Gastroesophageal sphincter (tissue), 4 donors: Measurements from ENCODE around the gene STIM2. TPM values are rescaled to one million over a fixed set of nuclear protein-coding genes. Genes with fewer than 3 reads are reported as not detected.

Experiments used
- ATAC-seq: fragments of 150-250 bp; one replicate; pipeline ENCODE4 v1.9.1; 2016; ENCODE audit warnings: mild to moderate bottlenecking, moderate library complexity
- H3K27ac ChIP-seq, 4 donors: fragments of 200-600 bp; sonication (generic) in 3 of 4; 1 replicate in 3 of 4; 2 replicates in 1 of 4; pipeline ENCODE4 v1.5.1; 2016 to 2019
- H3K27me3 ChIP-seq: fragments of 200-600 bp; sonication (generic); one replicate; pipeline ENCODE4 v1.5.1; 2019
- H3K36me3 ChIP-seq, 2 donors: fragments of 200-600 bp; sonication (generic); one replicate each; pipeline ENCODE4 v1.5.1; 2019; ENCODE audit warnings: control low read depth in 1 of 2
- H3K4me1 ChIP-seq, 3 donors: fragments of 200-600 bp; sonication (generic); 1 replicate in 2 of 3; 2 replicates in 1 of 3; pipeline ENCODE4 v1.5.1; 2016 to 2019; ENCODE audit warnings: control low read depth in 2 of 3
- H3K4me3 ChIP-seq, 2 donors: fragments of 200-600 bp; sonication (generic); one replicate each; pipeline ENCODE4 v1.5.1; 2019; ENCODE audit warnings: mild to moderate bottlenecking in 1 of 2, moderate library complexity in 1 of 2
- H3K9me3 ChIP-seq, 3 donors: fragments of 200-600 bp; sonication (generic); one replicate each; pipeline ENCODE4 v1.5.1; 2017 to 2019; ENCODE audit warnings: control low read depth in 2 of 3
- EP300 ChIP-seq: sonication (generic); formaldehyde crosslinking; IDR thresholded peaks from one replicate; pipeline ENCODE4 v1.6.1; 2017; ENCODE audit warnings: antibody characterized with exemption, mild to moderate bottlenecking
- POLR2A ChIP-seq, 2 donors: fragments of 450-650 bp; IDR thresholded peaks; one replicate each; pipeline ENCODE4 v1.6.1; 2017; ENCODE audit warnings: antibody characterized with exemption in 2 of 2, mild to moderate bottlenecking in 2 of 2, moderate library complexity in 1 of 2
- POLR2AphosphoS5 ChIP-seq: sonication (generic); formaldehyde crosslinking; IDR thresholded peaks from one replicate; pipeline ENCODE4 v1.6.1; 2017; ENCODE audit warnings: antibody characterized with exemption
- WGBS, 2 donors: methylation state at CpG; one replicate each; pipeline ENCODE4 v1.1.5; 2018; ENCODE audit warnings: low coverage in 1 of 2; 5-methylcytosine and 5-hydroxymethylcytosine counted together
- total RNA-seq, 4 donors: library from RNA; depleted of rRNA; stranded (reverse); fragments of >200 nt; gene quantifications; one replicate each; pipeline ENCODE4 v1.1.0, GENCODE V29; 2016
- TF ChIP-seq, protein P1 (sequence below), 4 experiments: fragments of 200-600 bp in 2 of 4; fragments of 450-650 bp in 2 of 4; sonication (generic) in 1 of 4; IDR thresholded peaks; one replicate each; pipeline ENCODE4 v1.5.1; 2017 to 2019; ENCODE audit warnings: antibody characterized with exemption in 4 of 4, mild to moderate bottlenecking in 2 of 4, moderate library complexity in 2 of 4

STIM2 gene
- total RNA-seq, 4 donors from 2014 or later = 8.4 to 11.6 (median 10.5) TPM

DNA sequence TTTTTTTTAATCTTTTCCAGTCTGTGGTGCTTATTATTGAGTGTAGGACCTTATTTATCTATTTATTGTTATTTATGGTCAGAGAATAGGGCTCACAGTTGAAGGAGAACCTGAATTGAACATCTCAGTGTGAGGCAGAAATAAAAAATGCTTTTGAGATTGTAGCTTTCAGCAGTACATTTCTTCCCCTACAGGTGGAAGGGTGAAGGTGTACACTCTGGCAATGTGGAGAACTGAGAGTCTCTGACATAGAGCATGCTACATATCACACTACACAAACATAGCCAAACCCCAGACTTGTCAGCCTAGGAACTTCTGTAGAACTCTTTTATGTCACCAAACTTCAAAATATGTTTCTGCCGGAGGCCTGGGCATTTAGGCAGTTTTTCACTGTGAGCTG is 140.2 kb downstream of the STIM2 start:
- WGBS, 2 donors = 85% methylated on average over 1 of the region's 1 CpG; no CpG with 5 or more reads in 1 of the 2 donors
- Histone ChIP-seq H3K36me3 (no peaks in the 10 kb centered on the region), H3K27me3 (no peaks in the 10 kb centered on the region), H3K9me3 (no peaks in the 10 kb centered on the region), H3K4me1 (peaks cover 0 to 4% (median 0%) of the 10 kb centered on the region in 3 donors), H3K27ac (no peak overlapping the region), H3K4me3 (no peak overlapping the region)
- TF ChIP-seq, protein P1, sequence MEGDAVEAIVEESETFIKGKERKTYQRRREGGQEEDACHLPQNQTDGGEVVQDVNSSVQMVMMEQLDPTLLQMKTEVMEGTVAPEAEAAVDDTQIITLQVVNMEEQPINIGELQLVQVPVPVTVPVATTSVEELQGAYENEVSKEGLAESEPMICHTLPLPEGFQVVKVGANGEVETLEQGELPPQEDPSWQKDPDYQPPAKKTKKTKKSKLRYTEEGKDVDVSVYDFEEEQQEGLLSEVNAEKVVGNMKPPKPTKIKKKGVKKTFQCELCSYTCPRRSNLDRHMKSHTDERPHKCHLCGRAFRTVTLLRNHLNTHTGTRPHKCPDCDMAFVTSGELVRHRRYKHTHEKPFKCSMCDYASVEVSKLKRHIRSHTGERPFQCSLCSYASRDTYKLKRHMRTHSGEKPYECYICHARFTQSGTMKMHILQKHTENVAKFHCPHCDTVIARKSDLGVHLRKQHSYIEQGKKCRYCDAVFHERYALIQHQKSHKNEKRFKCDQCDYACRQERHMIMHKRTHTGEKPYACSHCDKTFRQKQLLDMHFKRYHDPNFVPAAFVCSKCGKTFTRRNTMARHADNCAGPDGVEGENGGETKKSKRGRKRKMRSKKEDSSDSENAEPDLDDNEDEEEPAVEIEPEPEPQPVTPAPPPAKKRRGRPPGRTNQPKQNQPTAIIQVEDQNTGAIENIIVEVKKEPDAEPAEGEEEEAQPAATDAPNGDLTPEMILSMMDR (IDR thresholded peaks at IDR 0.05) = no peak
- no peak for TF ChIP-seq POLR2AphosphoS5
- TF ChIP-seq POLR2A (IDR thresholded peaks at IDR 0.05) = no peak
- no peak for TF ChIP-seq EP300
- ATAC-seq = no peak

DNA sequence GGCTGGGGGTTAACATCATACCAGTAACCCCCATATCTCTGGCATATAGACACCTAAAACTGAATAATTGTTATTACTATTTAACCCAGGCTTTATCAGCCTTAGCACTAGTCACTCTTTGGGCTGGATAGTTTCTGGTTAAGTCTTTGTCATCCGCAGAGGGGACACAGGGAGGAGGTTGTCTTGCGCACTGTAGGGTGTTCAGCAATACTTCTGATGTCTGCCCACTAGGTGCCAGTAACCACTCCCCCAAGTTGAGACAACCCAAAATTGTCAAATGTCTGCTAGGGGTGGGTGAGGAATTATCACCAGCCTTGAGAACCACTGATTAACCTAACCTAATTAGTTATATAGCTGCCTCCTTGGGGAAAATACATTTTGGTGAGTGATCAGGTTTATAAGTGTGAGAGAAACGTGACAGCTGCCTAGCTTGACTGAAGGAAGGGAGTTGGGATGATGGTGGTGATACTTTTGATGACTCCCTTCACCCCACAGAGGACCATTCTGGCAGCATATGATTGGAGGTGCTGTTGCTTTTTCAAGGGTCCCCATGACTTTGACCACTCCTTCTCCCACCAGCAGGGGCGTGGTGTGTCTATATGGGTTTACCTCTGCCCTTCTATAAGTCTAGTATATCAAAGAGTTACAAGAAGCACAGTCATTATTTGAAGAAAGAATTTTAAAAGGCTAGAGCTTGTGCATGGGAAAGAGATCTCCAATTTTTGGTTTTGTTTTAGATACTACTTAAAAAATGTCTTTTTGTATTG is 140.9 kb downstream of the STIM2 start:
- Histone ChIP-seq H3K4me1 (peaks cover 0 to 11% (median 0%) of the 10 kb centered on the region in 3 donors), H3K27me3 (no peaks in the 10 kb centered on the region), H3K27ac (no peak overlapping the region), H3K4me3 (no peak overlapping the region), H3K9me3 (no peaks in the 10 kb centered on the region), H3K36me3 (no peaks in the 10 kb centered on the region)
- no peak for ATAC-seq
- TF ChIP-seq POLR2AphosphoS5 (no peak), EP300 (no peak), POLR2A (IDR thresholded peaks at IDR 0.05) (no peak)
- TF ChIP-seq, protein P1 (IDR thresholded peaks at IDR 0.05) = no peak
- 96 to 100% methylated on average over 2 to 3 of the region's 4 CpGs for WGBS, 2 donors

DNA sequence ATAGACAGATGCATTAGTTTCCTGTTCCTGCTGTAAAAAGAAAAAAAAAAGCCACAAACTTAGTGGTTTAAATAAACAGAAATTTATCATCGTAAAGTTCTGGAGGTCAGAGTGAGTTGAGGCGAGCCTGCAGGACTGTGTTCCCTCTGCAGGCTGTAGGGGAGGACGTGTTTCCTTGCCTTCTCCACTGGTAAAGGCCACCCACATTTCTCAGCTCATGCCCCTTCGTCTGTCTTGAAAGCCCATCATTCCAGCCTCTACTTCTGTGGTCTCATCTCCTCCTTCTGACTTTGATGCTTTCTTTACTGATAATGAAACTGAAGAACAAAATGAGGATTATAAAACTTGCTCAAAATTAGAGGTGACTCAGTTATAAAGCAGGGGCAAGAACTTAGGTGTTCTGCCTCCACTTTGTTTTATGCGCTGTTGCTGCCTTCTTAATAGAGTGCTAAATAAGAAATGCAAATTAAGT is 143.0 kb downstream of the STIM2 start:
- no peak overlapping the region for H3K4me3 ChIP-seq
- H3K4me1 ChIP-seq = peaks cover 0 to 15% (median 0%) of the 10 kb centered on the region in 3 donors
- H3K27me3 ChIP-seq = no peaks in the 10 kb centered on the region
- TF ChIP-seq POLR2AphosphoS5 = no peak
- no peak for ATAC-seq
- no peaks in the 10 kb centered on the region for H3K36me3 ChIP-seq
- H3K9me3 ChIP-seq = no peaks in the 10 kb centered on the region
- 76 to 93% methylated on average over 2 to 5 of the region's 5 CpGs for WGBS, 2 donors
- no peak overlapping the region for H3K27ac ChIP-seq

DNA sequence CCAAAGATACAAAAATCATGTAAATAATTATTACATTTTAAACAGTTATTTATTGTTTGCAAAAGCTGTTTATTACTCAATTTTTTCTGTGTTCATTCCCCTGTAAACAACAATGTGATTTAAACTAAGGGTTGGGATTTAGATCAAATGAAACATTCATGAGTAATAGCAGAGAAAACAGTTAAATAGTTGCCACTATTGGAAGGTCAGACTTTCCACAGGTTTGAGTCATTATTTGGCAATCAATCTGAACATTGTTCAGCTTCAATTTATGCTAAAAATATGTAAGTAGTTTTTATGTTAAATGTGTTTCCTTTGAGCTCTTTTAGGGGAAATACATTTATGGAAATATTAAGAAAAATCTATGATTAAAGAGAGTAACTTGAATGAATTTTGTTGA is 144.9 kb downstream of the STIM2 start:
- TF ChIP-seq, protein P1 (IDR thresholded peaks at IDR 0.05) = no peak
- no peak for TF ChIP-seq POLR2A (IDR thresholded peaks at IDR 0.05)
- no peak for TF ChIP-seq POLR2AphosphoS5
- TF ChIP-seq EP300 = no peak
- no peak for ATAC-seq
- Histone ChIP-seq H3K27me3 (no peaks in the 10 kb centered on the region), H3K9me3 (no peaks in the 10 kb centered on the region), H3K36me3 (no peaks in the 10 kb centered on the region), H3K4me1 (peaks cover 0 to 27% (median 0%) of the 10 kb centered on the region in 3 donors), H3K27ac (no peak overlapping the region), H3K4me3 (no peak overlapping the region)

DNA sequence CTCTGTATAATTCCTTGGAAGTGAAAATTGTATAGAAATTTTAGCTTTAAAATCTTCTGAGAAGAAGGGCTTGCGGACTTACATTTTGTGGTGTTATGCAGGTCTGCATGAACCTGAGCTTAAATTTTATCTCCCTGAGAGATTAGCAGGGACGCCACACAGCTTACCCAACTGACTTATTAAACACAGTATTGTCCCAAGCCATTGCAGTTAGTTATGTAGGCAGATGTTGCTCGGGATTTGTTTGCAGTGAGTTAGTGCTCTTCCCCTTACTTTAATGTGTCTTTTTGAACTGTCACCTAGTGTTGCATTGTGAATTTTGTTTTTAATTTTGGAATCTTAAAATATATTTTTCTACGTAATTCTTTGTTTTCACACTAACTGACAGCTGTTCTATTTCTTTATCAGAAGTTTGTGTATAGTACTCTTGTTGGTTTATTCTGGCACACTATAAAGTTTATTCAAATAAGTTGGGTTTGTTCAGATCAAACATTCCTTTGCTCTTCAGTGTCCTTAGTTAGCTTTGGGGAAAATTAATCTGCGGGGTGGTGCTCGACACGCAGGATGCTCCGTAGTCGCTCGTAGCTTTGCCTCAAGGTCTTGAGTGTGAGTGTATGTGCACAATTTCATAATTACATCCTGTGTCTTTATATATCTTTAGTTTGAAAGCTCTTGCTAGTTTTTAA is 145.4 kb downstream of the STIM2 start:
- TF ChIP-seq, protein P1 (IDR thresholded peaks at IDR 0.05) = no peak
- TF ChIP-seq POLR2A (IDR thresholded peaks at IDR 0.05) (no peak), POLR2AphosphoS5 (no peak), EP300 (no peak)
- H3K27ac ChIP-seq = no peak overlapping the region
- WGBS, 2 donors = 48 to 54% methylated on average over 10 of the region's 10 CpGs
- ATAC-seq = no peak
- no peaks in the 10 kb centered on the region for H3K9me3 ChIP-seq
- H3K4me1 ChIP-seq = peaks cover 0 to 29% (median 0%) of the 10 kb centered on the region in 3 donors
- no peaks in the 10 kb centered on the region for H3K27me3 ChIP-seq
- H3K36me3 ChIP-seq = no peaks in the 10 kb centered on the region
- no peak overlapping the region for H3K4me3 ChIP-seq
